Right lobe of liver (tissue), 6 donors: Measurements from ENCODE around the gene TST. TPM values are rescaled to one million over a fixed set of nuclear protein-coding genes. Genes with fewer than 3 reads are reported as not detected.

Source experiments
- ATAC-seq, 4 donors: fragments of 200-7000 bp; cut with Tn5 transposase; one replicate each; pipeline ENCODE4 v1.9.1; 2020; ENCODE audit warnings: mild to moderate bottlenecking in 4 of 4, moderate library complexity in 4 of 4
- DNase-seq, 3 donors: peaks; one replicate each; pipeline ENCODE4 v3.0.0-alpha.2; 2020
- H3K27ac ChIP-seq, 3 donors: fragments of 200-600 bp; one replicate each; pipeline ENCODE4 v1.8.0; 2022
- H3K27me3 ChIP-seq, 2 donors: fragments of 200-600 bp; one replicate each; pipeline ENCODE4 v1.8.0; 2022
- H3K36me3 ChIP-seq, 4 donors: fragments of 200-600 bp; sonication (generic) in 1 of 4; one replicate each; pipeline versions ENCODE4 v1.5.1 to v1.8.0; 2017 to 2022; ENCODE audit warnings: control low read depth in 1 of 4
- H3K4me1 ChIP-seq, 4 donors: fragments of 200-600 bp; sonication (generic) in 1 of 4; one replicate each; pipeline versions ENCODE4 v1.5.1 to v1.8.0; 2017 to 2022; ENCODE audit warnings: control low read depth in 1 of 4
- H3K4me3 ChIP-seq, 3 donors: fragments of 200-600 bp; one replicate each; pipeline ENCODE4 v1.8.0; 2022
- H3K9me3 ChIP-seq, 4 donors: fragments of 200-600 bp; sonication (generic) in 1 of 4; one replicate each; pipeline versions ENCODE4 v1.5.1 to v1.8.0; 2017 to 2022; ENCODE audit warnings: control low read depth in 1 of 4
- POLR2A ChIP-seq: fragments of 450-650 bp; IDR thresholded peaks from one replicate; pipeline ENCODE4 v1.6.1; 2017; ENCODE audit warnings: antibody characterized with exemption, mild to moderate bottlenecking
- WGBS: methylation state at CpG from one replicate; pipeline ENCODE4 v1.1.6; 2018; ENCODE audit warnings: low coverage, low lambda C conversion rate; ENCODE audit not compliant: insufficient coverage; ENCODE audit errors: missing lambda C conversion rate; 5-methylcytosine and 5-hydroxymethylcytosine counted together
- intact Hi-C, 2 donors: fragments of 100-400 bp; cut with DNase I; formaldehyde crosslinking; loops; one replicate each; pipeline versions ENCODE4 v1.11.2 to v1.14.1; 2022
- total RNA-seq, 6 experiments: library from RNA; depleted of rRNA in 2 of 6; stranded (reverse); fragments of >200 nt in 2 of 6; fragmentation: NEBNext Ultra II Directional in 3 of 6; extraction: Animal tissue kit (Norgen Biotek cat#: 25700) in 3 of 6; gene quantifications; one replicate each; pipeline versions ENCODE4 v1.1.0 to v1.2.4, GENCODE V29; 2016 to 2023
- TF ChIP-seq, protein P1 (sequence below), 4 donors: fragments of 200-600 bp in 3 of 4; fragments of 450-650 bp in 1 of 4; IDR thresholded peaks; one replicate each; pipeline versions ENCODE4 v1.5.1 to v1.8.0; 2016 to 2022; ENCODE audit warnings: antibody characterized with exemption in 4 of 4, mild to moderate bottlenecking in 2 of 4
- donor health status: DM: no; HTN: yes; CAD: no.
- donor health status: DM: no; HTN: no; CAD: no.
- donor health status: DM: no; HTN: no; CAD: no.
- donor health status: DM: no; HTN: yes; CAD: no.
- donor health status: DM: no; HTN: yes; CAD: no.

TST gene
- total RNA-seq, 6 experiments from 2014 or later = 223 to 355 (median 321) TPM

DNA sequence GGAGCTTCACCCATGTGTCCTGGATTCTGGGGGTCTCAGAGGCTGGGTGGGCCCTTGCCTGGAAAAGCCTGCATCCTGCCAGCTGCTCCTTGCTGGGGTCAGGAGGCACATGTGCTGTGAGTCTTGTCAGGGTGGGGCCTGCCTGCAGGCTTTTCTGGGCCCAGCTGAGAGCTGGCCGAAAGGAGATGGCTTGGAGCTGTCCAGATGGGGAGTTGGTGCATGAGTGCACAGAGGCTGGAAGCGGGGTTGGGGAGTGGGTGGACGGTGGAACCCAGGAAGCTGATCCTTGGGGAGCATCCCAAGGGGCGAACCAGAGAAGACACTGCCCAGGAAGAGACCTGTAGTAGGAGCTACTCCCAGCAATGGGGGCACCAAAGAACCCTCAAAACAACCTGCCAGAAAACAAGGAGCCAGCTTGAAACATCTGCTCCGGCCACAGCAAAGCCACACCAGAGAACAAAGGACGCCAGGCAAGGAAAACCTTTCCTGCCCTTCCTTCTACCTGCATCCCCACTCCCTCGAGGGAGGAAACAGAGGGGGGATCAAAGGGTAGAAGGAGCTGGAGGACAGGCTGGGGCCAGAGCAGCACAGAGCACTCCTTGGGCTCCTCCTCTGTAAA, 24.1 kb upstream of the TST start:
- H3K4me3 ChIP-seq = peak overlapping the region in 2 of 3 donors; percentile 6 to 20
- no peak for ATAC-seq
- intact Hi-C loops = no loop called here
- no peaks in the 10 kb centered on the region for H3K9me3 ChIP-seq
- 68% methylated on average over 4 of the region's 7 CpGs for WGBS
- H3K27ac ChIP-seq = peak overlapping the region; percentile 20 to 39 (median 23)
- H3K4me1 ChIP-seq = peaks cover 0 to 25% (median 10%) of the 10 kb centered on the region in 4 donors
- no peak for TF ChIP-seq POLR2A
- TF ChIP-seq, protein P1, sequence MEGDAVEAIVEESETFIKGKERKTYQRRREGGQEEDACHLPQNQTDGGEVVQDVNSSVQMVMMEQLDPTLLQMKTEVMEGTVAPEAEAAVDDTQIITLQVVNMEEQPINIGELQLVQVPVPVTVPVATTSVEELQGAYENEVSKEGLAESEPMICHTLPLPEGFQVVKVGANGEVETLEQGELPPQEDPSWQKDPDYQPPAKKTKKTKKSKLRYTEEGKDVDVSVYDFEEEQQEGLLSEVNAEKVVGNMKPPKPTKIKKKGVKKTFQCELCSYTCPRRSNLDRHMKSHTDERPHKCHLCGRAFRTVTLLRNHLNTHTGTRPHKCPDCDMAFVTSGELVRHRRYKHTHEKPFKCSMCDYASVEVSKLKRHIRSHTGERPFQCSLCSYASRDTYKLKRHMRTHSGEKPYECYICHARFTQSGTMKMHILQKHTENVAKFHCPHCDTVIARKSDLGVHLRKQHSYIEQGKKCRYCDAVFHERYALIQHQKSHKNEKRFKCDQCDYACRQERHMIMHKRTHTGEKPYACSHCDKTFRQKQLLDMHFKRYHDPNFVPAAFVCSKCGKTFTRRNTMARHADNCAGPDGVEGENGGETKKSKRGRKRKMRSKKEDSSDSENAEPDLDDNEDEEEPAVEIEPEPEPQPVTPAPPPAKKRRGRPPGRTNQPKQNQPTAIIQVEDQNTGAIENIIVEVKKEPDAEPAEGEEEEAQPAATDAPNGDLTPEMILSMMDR (IDR thresholded peaks at IDR 0.05) = no peak
- no peaks in the 10 kb centered on the region for H3K27me3 ChIP-seq
- H3K36me3 ChIP-seq = no peaks in the 10 kb centered on the region
- DNase-seq = no peak

DNA sequence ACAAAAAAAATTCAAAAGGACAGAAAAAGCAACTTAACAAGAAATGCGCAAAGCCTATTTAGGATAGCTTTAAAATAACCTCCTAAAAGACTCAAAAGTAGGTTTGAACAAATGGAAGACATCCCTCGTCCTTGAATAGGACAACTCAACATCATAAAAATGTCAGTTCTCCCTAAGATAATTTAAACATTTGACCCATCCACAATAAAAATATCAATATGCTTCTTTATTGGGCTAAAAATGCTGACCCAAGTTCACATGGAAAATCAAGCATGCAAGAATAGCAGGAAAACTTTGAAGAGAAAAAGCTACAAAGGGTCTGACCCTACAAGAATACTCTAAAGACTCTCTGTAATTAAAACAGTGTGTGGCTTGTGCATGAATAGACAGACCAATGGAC, 20.2 kb upstream of the TST start:
- TF ChIP-seq, protein P1 (IDR thresholded peaks at IDR 0.05) = no peak
- no peak for TF ChIP-seq POLR2A
- WGBS = 82% methylated on average over 2 of the region's 2 CpGs
- DNase-seq = no peak

DNA sequence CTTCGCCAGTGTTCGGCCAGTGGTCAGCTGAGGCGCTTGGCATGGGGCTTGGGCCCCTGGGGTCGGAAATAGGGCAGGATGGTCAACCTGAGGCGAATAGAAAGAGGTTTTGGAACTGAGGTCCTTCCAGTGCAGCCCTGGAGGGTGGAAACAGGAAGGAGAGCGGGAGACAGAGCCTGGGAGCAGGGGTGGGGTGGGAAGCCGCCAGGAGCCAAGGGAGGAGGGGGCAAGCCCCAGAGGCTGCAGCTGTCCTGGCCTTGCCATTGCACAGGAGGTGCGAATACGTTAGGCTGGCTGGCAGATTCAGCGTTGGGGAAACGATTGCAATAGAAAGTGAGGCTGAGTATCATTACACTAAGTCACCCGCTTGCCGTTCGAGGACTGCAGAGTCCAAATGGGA, 18.4 kb upstream of the TST start:
- Histone ChIP-seq H3K27me3 (no peaks in the 10 kb centered on the region), H3K27ac (no peak overlapping the region), H3K4me1 (peaks cover 0 to 24% (median 12%) of the 10 kb centered on the region in 4 donors), H3K9me3 (no peaks in the 10 kb centered on the region), H3K4me3 (no peak overlapping the region), H3K36me3 (no peaks in the 10 kb centered on the region)
- 63% methylated on average over 12 of the region's 14 CpGs for WGBS
- TF ChIP-seq POLR2A = no peak
- TF ChIP-seq, protein P1 (IDR thresholded peaks at IDR 0.05) = no peak
- no peak for ATAC-seq
- intact Hi-C loops = no loop called here
- no peak for DNase-seq

More for the DNA sequence above, 20.2 kb upstream of the TST start:
- H3K27ac ChIP-seq = no peak overlapping the region
- H3K36me3 ChIP-seq = no peaks in the 10 kb centered on the region
- no peak overlapping the region for H3K4me3 ChIP-seq
- H3K4me1 ChIP-seq = peaks cover 0 to 33% (median 14%) of the 10 kb centered on the region in 4 donors
- ATAC-seq = no peak
- no peaks in the 10 kb centered on the region for H3K9me3 ChIP-seq
- intact Hi-C loops = no loop called here
- no peaks in the 10 kb centered on the region for H3K27me3 ChIP-seq

DNA sequence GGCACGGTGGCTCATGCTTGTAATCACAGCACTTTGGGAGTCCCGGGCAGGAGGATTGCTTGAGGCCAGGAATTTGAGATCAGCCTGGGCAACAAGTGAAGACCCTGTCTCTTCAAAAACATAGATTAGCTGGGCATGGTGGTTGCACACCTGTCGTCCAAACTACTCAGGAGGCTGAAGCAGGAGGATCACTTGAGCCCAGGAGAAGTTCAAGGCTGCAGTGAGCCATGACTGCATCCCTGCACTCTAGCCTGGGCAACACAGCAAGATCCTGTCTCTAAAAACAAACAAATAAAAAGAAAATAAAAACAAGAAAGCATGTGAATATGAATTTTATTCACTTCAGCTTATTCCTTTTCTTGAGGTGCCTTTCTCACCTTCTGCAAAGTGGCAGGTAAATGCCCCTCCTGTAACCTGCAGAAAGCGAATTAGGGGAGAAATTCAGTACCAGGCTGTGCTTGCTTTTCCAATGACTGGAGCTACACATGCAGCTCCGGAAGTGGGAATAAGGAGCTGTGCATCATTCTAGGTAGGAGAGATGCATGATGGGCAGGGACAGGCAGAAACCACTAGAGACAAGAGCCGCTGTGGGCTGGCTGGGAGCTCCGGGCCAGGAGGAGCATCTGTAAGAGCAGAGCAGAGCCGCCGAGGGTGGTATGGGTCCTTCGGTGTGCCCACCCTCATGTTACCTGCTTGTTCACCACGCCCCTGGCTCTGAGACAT, 17.6 kb upstream of the TST start:
- H3K4me3 ChIP-seq = no peak overlapping the region
- intact Hi-C loops = no loop called here
- H3K27me3 ChIP-seq = no peaks in the 10 kb centered on the region
- TF ChIP-seq, protein P1 (IDR thresholded peaks at IDR 0.05) = no peak
- no peak for TF ChIP-seq POLR2A
- no peaks in the 10 kb centered on the region for H3K36me3 ChIP-seq
- no peak overlapping the region for H3K27ac ChIP-seq
- DNase-seq (no peak), ATAC-seq (no peak)
- no peaks in the 10 kb centered on the region for H3K9me3 ChIP-seq
- 90% methylated on average over 5 of the region's 11 CpGs for WGBS
- peaks cover 0 to 32% (median 15%) of the 10 kb centered on the region in 4 donors for H3K4me1 ChIP-seq
